SU-DHL-6 (cell line): ENCODE data around the gene ABCC3.

Experiments
- CTCF ChIP-seq: fragments of 200-600 bp; sonication (generic); IDR thresholded peaks from one replicate; pipeline ENCODE4 v1.5.1; 2017; ENCODE audit warnings: antibody characterized with exemption, mild to moderate bottlenecking, low read length, moderate library complexity; ENCODE audit not compliant: insufficient read depth, poor library complexity, severe bottlenecking
- EZH2phosphoT487 ChIP-seq: fragments of 200-600 bp; sonication (generic), shearing (Covaris generic); conservative IDR thresholded peaks from 2 replicates; pipeline ENCODE4 v1.6.1; 2018; ENCODE audit warnings: mild to moderate bottlenecking, antibody characterized with exemption, low read length, moderate library complexity, mixed read lengths

GRCh38 chr17:50739098-50739497, 104.4 kb downstream of the ABCC3 start:
- no peak for TF ChIP-seq CTCF
- TF ChIP-seq EZH2phosphoT487: no peak
